ENCODE results near the gene ARHGAP26. TPM values are rescaled to one million over a fixed set of nuclear protein-coding genes. Genes with fewer than 3 reads are reported as not detected.

ARHGAP26 gene
- total RNA-seq, 4 donors from 2014 or later: 28.2 to 52.3 (median 37.9) TPM

DNA sequence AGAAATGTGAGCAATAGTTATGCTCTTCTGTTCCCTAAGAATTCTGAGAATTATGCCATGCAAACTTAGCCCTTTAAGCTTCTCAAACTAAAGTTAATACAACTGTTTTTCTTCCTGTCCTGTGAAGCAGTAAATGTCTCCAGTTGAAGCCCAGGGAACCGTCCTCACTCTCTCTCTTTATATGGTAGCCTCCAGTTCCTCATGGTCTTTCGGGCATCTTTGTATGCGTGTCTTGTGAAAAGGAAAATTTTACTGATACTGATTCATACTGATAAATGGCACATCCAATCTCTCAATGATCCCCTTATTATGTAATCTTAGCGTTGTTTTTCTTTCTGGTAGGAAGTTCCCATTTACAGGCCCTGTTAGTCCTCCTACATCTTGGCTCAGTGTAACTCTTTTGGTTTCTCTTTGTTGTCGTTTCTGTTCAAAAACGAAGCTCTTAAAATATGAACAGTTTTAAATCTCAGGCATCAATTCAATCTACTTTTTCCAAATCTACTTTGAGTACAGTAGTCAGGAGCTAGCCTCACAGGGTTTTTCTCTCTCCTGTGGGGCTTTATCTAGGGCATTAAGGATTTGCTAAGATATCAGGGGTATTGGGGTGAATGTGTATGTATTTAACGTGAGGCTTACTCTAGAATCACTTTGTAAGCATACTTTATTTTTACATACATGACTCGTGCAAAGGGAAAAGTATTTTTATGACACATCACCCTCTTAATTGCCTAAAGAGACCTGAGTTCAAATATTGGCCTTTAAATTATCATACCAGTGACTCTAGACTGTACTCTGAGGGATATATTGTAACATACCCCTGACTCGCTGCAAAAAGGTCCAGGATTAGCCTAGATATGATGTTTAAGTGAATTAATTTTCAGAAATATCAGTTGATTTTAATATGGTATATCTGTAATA lies 375.3 kb downstream of the ARHGAP26 start:
- WGBS, 2 donors: 75 to 78% methylated on average over 9 of the region's 9 CpGs
- Histone ChIP-seq H3K9me3 (no peaks in the 10 kb centered on the region), H3K27ac (no peak overlapping the region), H3K36me3 (no peaks in the 10 kb centered on the region), H3K4me3 (replicated peaks in 1 of 3) (no peak overlapping the region), H3K4me1 (peaks cover 0 to 13% of the 10 kb centered on the region in 2 donors), H3K27me3 (no peaks in the 10 kb centered on the region)
- DNase-seq: no peak
- TF ChIP-seq, protein P1, sequence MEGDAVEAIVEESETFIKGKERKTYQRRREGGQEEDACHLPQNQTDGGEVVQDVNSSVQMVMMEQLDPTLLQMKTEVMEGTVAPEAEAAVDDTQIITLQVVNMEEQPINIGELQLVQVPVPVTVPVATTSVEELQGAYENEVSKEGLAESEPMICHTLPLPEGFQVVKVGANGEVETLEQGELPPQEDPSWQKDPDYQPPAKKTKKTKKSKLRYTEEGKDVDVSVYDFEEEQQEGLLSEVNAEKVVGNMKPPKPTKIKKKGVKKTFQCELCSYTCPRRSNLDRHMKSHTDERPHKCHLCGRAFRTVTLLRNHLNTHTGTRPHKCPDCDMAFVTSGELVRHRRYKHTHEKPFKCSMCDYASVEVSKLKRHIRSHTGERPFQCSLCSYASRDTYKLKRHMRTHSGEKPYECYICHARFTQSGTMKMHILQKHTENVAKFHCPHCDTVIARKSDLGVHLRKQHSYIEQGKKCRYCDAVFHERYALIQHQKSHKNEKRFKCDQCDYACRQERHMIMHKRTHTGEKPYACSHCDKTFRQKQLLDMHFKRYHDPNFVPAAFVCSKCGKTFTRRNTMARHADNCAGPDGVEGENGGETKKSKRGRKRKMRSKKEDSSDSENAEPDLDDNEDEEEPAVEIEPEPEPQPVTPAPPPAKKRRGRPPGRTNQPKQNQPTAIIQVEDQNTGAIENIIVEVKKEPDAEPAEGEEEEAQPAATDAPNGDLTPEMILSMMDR (IDR thresholded peaks at IDR 0.05): no peak
- no peak for TF ChIP-seq POLR2A (IDR thresholded peaks at IDR 0.05)
- intact Hi-C loops (cut with DNase I): no loop called here

DNA sequence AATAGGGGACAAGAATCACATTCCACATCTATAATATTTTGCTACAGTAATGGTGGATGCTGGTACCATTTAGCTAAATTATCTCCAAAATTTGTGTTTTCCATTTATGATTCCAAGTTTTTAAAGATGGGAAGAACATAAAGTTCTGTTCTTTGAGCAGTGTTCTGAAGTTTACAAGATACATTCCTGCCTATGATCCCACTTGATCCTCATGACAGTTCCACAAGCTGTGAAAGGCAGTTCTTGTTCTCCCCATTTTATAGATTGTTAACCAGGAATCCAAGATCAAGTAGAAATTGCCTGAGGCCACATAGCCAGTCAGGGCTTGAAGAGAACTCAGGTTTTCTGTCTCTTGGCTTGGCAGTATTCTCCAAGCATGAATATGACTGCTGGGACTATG lies 376.0 kb downstream of the ARHGAP26 start:
- Histone ChIP-seq H3K27ac (no peak overlapping the region), H3K27me3 (no peaks in the 10 kb centered on the region), H3K4me3 (replicated peaks in 1 of 3) (no peak overlapping the region), H3K9me3 (no peaks in the 10 kb centered on the region), H3K4me1 (peaks cover 0 to 13% of the 10 kb centered on the region in 2 donors), H3K36me3 (no peaks in the 10 kb centered on the region)
- DNase-seq: no peak
- intact Hi-C loops (cut with DNase I): no loop called here
- TF ChIP-seq, protein P1 (IDR thresholded peaks at IDR 0.05): no peak
- TF ChIP-seq POLR2A (IDR thresholded peaks at IDR 0.05): no peak

DNA sequence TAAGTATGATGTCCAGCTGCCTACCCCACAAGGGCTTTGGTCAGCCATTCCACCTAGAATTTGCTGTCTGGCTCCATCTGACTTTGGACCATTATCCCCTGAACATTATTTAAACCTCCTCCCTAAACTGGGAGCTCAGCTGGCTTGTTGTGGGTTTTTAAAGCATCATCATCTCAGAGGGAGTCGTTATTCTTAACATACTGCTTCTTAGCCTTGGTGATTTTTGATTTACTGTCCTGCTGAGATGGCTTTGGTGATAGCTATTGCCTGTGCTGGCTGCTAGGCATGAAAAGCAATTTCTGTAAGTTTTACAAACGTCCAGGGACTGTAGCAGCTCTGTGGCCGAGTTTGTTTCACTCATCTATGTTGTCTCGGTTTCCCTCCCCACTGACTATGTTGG lies 377.2 kb downstream of the ARHGAP26 start:
- no peaks in the 10 kb centered on the region for H3K36me3 ChIP-seq
- intact Hi-C loops (cut with DNase I): no loop called here

DNA sequence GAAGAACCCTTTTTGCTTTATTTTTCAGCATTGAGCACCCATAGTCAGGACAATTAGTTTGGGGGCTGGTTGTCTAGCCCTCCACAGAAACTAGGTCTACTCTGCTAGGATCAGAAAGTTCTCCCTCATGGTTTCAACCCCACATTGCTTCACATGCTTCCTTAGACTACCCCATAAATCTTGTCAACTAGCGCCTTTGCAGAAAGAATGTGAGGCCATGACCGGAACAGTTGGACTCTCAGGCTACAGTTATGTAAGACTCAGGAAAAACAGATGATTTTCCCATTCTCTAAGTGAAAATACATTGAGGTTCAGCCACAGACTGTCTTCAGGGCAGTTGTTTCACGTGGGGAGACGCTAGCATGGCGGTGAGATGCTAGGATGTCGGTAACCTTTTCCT lies 377.7 kb downstream of the ARHGAP26 start:
- TF ChIP-seq, protein P1 (IDR thresholded peaks at IDR 0.05): no peak
- no peak for TF ChIP-seq POLR2A (IDR thresholded peaks at IDR 0.05)
- no peaks in the 10 kb centered on the region for H3K9me3 ChIP-seq
- intact Hi-C loops (cut with DNase I): no loop called here
- no peak for DNase-seq
- peaks cover 0 to 13% of the 10 kb centered on the region in 2 donors for H3K4me1 ChIP-seq
- no peak overlapping the region for H3K4me3 ChIP-seq (replicated peaks in 1 of 3)
- WGBS, 2 donors: 84 to 85% methylated on average over 6 of the region's 6 CpGs
- no peaks in the 10 kb centered on the region for H3K27me3 ChIP-seq
- no peak overlapping the region for H3K27ac ChIP-seq
- H3K36me3 ChIP-seq: no peaks in the 10 kb centered on the region

More for the DNA sequence above, 377.2 kb downstream of the ARHGAP26 start:
- Histone ChIP-seq H3K9me3 (no peaks in the 10 kb centered on the region), H3K27me3 (no peaks in the 10 kb centered on the region), H3K4me1 (peaks cover 0 to 13% of the 10 kb centered on the region in 2 donors), H3K4me3 (replicated peaks in 1 of 3) (no peak overlapping the region), H3K27ac (no peak overlapping the region)
- 83 to 88% methylated on average over 4 of the region's 4 CpGs for WGBS, 2 donors
- TF ChIP-seq, protein P1 (IDR thresholded peaks at IDR 0.05): no peak
- no peak for TF ChIP-seq POLR2A (IDR thresholded peaks at IDR 0.05)
- DNase-seq: no peak

DNA sequence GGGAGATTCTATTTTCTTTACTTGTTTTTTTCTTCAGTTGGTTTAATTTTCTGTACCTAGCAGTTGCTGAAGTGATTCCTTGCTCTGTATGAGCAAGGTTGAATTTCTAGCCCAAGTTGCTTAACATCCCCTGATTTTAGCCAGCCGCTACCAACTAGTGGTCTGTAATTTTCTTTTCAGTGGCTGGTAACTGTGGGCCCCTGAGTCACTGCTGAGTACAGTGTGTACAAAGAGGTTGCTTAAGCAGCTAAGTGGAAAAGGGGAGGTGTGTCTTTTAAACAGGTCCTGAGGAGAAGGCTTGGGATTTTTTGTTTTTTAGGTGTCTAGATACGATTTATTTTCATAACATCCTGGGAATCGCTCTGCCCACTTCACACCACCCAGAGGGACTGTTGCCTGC lies 378.6 kb downstream of the ARHGAP26 start:
- no peaks in the 10 kb centered on the region for H3K27me3 ChIP-seq
- WGBS, 2 donors: 66 to 78% methylated on average over 3 of the region's 3 CpGs
- H3K4me3 ChIP-seq (replicated peaks in 1 of 3): no peak overlapping the region
- H3K4me1 ChIP-seq: peaks cover 0 to 18% of the 10 kb centered on the region in 2 donors
- intact Hi-C loops (cut with DNase I): no loop called here
- no peaks in the 10 kb centered on the region for H3K36me3 ChIP-seq
- H3K9me3 ChIP-seq: no peaks in the 10 kb centered on the region
- peak; percentile 42 to 45 for DNase-seq
- H3K27ac ChIP-seq: no peak overlapping the region
- TF ChIP-seq, protein P1 (IDR thresholded peaks at IDR 0.05): no peak
- TF ChIP-seq POLR2A (IDR thresholded peaks at IDR 0.05): no peak
